CD4-positive, alpha-beta T cell treated with Interferon alpha-2 for 1 hour (primary cell): ENCODE results near the gene TMEM87B.

Experiments used
- DNase-seq, 2 donors: peaks; one replicate each; pipeline ENCODE4 v3.0.0-alpha.2; 2020 to 2022

TMEM87B gene

DNA sequence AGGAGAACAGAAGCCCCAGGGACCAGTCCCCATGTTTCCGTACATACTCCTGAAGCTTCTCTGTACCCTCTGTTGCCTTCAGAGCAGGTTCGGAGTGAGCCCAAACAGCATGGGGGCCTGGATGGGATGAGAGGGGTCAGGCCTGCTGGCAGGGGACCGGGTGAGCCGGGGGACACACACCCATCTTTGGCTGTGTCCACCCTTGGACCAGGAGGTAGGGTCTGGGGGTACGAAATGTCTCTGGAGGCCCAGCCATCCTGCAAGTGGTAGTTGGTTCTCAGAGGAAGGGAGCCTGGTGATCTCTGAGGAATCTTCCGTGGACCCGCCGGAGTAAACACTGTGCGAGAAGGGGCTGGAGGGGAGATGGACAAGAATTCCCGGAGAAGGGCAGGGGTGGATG lies 98.4 kb downstream of the TMEM87B start:
- DNase-seq, result no peak

DNA sequence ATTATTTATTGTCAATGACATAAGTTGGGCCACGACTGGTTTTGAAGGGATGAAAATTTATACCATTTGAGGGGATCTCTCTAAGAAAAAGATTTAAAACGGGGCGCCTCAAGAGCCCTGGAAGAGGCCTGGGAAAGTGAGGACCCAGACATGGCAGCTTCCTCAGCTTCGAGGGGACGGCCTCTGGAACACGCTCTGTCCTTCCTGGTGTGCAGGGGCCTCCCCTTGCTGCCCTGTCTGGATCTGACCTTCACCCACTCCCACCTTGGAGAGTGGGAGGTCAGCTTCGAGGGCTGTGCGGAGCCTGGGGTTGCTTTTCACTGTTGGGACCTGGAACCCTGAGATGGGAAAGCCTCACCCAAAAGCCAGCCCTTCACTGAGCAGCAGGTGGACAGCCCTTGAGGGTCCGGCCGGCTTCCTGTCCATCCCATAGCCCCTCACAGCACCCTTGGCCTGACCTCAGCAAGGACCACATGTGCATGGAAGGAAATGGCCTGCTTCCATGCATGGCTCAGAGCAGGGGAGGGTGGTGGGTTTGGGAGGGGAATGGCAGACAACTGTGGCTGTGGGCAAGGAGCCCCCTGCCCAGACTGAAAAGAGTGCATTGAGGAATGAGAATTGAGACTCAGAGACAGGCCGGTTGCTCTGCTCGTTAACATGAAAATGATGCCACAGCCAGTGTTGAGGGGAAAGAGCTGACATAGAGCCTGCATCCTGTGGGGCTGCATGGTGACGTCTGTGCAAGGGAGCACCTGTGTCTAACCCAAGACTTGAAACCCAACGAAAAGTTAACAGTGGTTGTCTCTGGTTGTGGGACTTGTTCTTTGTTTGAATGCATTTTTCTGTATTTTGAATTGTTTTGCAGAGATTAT lies 99.4 kb downstream of the TMEM87B start:
- peak; percentile 31 to 35 for DNase-seq

DNA sequence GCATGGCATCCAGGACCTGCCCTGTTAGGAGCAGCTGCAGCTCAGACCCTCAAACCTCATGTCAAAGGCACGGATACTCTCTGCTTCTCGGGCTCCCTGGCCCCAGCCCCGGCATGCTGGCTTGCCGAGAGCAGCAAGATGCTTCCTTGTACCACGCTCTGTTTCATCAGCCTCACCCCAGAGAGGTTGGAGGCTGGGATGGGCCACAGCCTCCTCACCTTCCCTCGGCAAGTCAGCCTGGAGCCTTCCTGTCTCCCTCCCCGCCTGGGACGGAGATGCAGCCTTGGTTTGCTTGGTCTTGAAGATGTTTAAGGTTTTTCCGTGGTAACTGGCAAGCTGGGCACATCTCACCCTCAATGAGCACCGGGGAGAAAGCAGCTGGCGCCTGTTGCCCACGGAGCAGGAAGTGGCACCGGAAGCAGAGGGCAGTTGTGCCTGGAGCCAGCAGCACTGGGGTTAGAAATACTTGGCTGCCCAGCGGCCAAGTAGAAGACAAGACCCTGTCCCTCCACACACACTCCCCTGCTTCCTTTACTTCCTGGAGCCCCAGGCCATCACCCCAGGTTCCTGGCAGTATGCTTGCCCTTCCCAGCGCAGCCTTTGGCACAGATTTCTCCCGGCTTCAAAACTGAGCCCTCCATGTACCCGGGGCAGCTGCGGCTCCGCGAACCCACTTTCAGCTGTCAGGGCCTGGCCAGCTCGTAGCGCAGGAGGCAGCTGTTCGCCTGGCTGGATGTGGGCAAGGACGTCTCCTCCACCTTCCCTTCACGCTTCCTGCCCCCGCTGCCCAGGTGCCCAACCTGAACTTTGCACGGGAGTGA lies 100.5 kb downstream of the TMEM87B start:
- peak; percentile 18 to 43 for DNase-seq

DNA sequence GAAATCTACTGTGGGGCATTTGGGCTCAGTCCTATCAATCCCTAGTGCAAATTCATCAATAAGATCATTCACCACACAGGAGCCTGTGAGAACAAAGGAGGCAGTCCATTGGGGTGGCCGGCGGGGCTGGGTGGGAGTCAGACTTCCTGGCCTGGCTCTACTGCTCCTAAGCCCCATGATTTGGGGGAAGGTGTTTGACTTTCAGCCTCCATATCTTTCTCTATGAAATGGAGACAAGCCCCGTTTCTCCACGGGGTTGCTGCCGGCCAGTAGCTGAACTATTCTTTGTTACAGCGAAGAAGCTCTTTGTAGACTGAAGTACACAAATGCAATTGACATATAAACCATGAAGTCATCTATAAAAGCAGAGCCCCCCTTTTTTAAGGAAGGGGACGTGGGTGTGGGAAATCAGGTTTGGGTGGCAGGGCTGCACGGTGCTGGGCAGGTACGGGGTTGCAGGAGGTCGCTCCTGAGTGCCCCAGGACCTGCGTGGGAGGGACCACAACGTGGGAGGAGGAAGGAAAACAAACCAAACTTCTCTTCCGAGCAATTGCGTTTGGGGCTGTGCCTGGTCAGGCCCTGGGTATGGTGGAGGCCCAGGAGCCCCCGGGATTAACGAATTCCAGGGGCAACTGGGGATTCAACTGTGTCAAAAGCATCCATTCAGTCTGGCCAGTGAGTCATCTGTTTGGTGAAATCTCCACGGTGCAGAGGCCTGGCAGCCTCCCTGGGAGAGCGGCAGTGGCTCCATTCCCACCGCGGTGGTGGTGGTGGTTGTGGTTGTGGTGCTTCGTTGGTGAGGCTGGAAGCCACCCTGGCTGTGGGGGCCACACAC lies 101.3 kb downstream of the TMEM87B start:
- DNase-seq, result peak in 1 of 2 donors; percentile 38

DNA sequence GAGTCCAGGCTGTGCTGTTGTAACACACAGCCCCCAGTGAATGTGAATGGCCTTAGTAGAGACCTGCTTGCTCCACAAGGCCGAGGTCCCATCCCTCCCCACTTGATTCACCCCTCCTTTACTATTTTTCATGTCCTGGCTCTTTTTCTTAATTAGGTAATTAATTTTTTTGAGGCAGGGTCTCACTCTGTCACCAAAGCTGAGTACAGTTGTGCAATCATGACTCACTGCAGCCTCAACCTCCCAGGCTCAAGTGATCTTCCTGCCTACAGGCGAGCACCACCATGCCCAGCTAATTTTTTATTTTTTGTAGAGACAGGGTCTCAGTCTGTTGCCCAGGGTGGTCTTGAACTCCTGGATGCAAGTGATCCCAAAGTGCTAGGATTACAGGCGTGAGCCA lies 102.4 kb downstream of the TMEM87B start:
- no peak for DNase-seq

DNA sequence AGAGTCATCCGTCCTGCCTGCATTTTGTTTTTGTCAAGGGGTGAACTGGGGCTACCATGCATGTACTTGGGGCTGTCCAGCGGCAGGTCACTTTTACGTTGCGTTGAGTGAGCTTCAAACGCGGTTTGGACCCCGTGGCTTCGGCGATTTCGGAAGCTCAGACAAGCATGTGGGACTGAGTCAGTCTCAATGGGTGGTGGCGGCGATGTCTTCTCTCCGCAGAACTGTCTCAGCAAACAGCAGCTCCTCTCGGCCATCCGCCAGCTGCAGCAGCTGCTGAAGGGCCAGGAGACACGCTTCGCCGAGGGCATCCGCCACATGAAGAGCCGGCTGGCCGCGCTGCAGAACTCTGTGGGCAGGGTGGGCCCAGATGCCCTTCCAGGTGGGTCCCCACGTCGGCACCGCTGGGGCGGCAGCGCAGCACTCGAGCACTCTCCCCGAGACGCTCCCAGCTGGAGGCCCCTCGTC lies 104.4 kb downstream of the TMEM87B start:
- DNase-seq, result peak in 1 of 2 donors; percentile 15

DNA sequence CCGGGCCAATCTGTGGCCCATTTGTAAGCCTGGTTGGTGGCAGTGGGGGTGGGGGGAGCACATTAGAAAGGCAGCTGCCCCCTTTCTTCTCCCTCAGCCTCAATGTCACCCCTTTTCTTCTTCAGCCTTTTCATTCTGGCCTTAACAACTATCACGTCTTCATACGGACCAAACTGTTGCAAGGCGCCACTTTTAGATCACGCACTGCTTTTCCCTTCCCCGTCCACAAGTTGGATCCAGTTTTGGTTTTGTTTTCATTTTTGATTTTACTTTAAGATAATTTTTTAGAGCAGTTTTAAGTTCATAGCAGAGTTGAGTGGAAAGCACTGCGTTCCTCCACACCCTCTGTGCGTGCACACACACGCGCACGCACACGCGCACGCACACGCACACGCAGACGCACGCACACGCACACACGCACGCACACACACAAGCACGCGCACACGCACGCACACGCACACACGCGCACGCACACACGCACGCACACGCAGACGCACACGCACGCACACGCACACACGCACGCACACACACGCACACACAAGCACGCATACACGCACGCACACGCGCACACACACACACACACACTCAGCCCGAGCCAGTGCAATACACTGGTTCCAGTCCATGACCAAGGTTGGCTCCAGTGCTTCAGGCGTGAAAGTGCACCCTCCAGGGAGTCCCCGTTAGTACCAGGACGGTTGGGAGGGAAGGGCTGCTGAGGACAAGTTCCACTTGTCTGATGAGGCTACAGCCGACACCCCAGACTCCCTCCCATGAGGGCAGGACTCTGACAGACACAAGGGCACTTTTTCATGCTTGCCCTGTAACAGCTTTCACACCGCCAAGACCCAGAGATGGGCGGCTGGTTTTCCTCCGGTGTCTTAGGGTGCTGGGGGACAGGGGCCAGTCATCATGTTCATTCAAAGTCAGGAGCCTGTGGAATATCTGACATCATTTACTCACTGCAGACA lies 105.5 kb downstream of the TMEM87B start:
- DNase-seq, result no peak

DNA sequence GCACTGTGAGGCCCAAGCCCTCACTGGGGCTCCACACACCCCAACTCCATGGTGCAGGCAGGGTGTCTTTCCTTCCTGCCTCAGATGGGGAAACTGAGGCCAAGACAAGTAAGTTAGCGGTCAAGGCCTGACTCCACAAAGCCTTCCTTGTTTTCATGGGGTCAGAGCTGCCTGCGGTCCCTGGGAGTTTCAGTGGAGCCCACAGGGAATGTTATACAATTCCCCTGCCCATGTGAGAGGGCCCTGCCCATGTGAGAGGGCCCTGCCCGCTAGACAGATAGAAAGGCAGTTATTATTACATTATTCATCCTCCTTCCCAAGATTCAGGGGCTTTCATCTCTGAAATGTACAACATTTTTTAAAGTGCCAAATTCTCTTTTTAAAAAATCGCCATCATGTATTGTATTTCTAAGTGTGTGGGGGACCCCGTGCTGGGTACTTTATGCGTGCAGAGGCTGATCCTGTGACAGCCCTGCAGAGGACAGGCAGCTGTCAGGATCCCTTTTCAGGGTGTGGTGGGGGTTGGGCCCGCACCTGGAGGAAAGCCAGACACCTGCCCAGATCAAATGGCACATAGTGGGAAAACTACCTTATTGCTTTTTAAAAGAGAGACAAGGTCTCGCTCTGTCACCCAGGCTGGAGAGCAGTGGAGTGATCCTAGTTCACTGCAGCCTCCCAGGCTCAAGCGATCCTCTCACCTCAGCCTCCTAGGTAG lies 106.5 kb downstream of the TMEM87B start:
- no peak for DNase-seq

DNA sequence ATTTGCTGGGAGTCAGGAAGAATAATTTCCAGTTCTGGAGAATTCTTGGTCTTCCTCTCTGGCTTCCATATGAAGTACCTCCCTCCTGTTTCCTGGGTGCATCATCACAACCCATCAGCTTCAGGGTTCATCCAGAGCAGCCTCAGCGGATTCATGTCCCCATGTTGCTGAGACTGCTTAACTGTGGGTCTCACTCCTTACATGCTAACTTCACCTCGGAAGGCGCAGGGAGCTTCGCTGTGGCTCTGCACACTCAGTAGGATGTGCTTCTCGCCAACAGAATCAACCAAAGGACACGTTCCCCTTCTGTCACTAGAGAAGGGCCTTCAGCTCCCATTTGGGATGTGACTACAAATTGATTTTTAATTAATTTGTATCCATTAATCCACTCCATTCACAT lies 107.3 kb downstream of the TMEM87B start:
- no peak for DNase-seq

DNA sequence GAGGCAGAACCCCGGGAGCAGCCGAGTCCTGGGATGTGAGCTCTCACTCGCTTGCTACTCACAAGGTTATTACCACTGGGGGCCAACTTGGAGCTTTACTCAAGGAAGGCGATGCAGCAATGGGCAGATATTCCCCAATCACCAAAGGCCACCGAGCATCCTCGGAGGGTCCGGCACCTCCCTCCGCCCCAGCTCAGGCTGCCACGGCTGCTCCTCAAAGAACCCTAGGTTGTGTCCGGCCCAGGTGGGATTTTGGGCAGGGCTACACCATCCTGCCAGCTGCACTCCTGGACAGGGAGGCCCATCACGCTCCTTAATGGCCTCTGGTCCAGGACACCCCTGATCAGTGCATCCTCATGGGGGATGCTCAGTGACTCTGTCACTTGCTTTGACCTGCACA lies 107.9 kb downstream of the TMEM87B start:
- DNase-seq, result no peak

DNA sequence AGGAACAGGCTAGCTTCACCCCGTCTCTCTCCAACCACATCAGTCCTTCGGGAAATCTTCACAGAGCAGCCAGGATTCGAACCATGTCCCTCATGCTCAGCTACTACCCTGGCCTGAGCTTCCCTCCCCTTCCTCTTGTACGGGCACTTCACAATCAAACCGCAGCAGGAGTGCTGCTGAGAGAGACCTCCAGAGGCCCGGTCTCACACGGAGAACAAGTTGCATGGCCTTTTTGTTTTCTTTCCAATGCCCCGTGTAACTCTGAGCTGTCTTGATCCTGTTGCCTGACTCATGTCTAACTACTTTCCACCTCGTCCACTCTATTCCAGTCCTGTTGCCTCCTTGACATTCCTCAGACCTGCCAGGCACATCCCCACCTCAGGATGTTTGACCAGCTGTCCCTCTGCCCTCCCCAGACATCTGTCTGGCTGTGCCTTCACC lies 108.5 kb downstream of the TMEM87B start:
- DNase-seq, result no peak

DNA sequence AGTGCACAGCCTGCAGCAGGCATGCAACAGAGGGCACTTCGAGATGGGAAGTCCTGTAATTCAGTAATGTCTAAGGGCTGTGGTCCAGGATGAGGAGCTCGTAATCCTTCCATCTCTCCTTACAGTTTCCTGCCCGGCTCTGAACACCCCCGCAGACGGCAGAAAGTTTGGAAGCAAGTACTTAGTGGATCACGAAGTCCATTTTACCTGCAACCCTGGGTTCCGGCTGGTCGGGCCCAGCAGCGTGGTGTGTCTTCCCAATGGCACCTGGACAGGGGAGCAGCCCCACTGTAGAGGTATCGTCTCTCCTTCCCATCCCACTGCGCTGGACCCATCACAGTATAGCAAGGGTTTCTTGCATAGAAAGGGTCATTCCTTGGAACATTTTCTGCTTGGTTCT lies 109.8 kb downstream of the TMEM87B start:
- DNase-seq, result no peak

DNA sequence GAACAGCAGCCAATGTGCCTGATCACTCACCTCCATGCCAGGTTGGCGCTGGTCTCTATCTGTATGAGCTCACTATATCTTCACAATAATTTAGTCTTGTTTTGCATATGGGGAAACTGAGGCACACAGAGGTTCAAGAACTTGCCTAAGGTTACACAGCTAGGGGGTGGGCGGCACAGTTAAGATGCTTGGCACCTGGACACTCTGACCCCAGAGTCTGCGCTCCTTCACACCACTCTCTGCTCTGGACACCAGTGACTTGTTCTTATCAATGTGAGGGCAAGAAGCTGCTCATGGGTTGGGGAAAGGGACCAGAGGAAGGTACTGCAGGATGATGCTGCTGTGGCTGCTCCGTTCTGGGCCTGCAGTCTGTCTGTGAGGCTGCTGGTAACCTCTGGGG lies 110.2 kb downstream of the TMEM87B start:
- DNase-seq, result no peak

DNA sequence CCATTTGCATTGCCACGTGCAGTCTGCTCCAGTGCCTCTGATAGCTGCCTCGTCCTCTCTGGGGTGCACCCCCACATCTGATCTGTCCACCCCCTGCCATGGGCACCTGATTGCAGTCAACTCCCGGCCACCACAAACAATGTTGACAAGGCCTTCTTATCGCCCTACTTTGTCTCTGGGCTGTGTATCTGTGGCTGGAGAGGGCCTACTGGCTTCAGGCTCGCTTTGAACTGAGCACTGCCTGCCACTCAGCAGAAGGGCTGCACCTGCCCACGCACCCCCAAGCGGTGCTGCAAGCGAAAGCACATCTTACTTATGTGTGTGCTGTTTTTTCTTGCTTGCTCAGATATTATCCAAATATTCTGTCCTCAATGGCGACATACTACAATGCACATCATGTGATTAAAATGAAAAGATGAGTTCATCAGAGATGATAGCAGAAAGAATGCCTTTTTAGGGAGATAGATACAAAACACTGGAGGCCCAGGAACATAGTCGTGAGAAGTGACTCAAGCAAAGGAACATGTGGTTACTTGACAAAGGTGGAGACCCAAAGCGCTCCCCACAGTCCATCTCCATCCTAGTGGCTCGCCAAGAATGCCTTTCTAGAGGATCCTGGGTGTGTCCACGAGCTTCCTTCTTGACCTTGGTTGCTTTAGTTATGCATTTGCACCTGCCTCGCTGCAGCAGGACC lies 111.9 kb downstream of the TMEM87B start:
- DNase-seq, result no peak

DNA sequence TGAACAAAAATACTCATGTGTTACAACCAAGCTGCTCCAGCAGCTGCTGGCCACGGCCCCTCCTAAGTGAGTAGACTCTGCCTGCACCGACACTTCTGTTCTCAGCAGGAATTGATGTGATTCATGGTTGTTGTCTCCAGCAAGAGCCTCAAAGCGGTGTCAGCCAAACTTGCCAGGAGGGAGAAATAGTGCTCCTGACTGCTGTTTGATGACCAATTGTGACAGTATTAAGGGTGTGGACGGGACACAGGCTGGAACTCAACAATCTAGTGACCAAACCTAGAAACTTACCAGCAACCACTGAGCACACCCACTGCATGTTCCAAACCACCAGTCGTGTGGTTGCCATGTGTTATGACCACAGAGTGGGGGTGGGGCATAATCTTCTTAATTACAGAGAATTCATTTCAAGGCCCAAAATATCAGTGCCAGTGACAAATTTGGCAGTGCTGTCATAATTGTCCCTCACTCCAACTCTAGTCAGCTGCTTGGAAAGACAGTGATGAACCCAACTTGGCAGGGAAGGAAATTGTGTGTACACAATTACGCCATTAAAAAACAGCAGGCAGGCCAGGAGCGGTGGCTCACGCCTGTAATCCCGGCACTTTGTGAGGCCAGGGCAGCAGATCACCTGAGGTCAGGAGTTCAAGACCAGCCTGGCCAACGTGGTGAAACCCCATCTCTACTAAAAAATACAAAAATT lies 113.5 kb downstream of the TMEM87B start:
- DNase-seq, result no peak
